Measurements from ENCODE around the gene BACH2. TPM values are rescaled to one million over a fixed set of nuclear protein-coding genes. Genes with fewer than 3 reads are reported as not detected.
A peak's percentile ranks its signal among the peaks of the same experiment; 100 is the strongest.
"Not testable (repeated sequence)": the region's sequence is repeated elsewhere in the genome, so short reads cannot be mapped to it uniquely, and the experiment has no call there.

Gene BACH2
- total RNA-seq, 1 donor from 2014 or later, result 0.89 TPM

DNA sequence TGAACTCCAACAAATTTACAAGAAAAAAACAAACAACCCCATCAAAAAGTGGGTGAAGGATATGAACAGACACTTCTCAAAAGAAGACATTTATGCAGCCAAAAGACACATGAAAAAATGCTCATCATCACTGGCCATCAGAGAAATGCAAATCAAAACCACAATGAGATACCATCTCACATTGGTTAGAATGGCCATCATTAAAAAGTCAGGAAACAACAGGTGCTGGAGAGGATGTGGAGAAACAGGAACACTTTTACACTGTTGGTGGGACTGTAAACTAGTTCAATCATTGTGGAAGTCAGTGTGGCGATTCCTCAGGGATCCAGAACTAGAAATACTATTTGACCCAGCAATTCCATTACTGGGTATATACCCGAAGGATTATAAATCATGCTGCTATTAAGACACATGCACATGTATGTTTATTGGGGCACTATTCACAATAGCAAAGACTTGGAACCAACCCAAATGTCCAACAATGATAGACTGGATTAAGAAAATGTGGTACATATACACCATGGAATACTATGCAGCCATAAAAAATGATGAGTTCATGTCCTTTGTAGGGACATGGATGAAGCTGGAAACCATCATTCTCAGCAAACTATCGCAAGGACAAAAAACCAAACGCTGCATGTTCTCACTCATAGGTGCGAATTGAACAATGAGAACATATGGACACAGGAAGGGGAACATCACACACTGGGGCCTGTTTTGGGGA, 264.0 kb downstream of the BACH2 start:
- DNase-seq (ENCODE audit: low read depth), result not testable (repeated sequence)

DNA sequence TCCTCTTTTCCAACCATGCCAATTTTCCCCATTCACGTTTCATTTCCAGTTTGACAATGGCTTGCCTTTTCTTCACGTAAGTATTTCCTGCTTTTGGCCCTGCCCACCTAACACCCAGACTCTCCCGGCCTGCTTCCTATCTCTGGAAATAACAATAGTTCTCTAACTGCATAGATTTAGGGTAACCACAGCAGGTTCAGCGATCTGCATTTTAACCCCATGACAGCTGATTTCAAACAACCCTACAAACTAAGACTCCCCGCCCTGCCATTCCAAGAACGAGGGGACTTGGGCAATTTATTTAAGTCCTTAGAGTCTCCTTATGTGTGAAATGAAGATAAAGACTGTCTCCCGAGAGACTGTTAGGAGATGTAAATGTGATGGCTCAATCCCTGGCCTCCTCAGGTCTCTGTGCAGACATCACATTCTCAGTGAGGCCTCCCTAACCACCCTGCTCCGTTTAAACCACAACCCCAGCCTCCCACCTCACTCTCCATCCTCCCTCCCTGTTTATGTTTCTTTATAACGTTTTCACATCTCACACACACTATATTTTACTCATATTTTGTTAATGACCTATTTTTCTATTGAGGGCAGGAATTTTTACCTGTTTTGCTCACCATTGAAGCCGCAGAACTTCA, 267.5 kb downstream of the BACH2 start:
- DNase-seq (ENCODE audit: low read depth), result no peak

DNA sequence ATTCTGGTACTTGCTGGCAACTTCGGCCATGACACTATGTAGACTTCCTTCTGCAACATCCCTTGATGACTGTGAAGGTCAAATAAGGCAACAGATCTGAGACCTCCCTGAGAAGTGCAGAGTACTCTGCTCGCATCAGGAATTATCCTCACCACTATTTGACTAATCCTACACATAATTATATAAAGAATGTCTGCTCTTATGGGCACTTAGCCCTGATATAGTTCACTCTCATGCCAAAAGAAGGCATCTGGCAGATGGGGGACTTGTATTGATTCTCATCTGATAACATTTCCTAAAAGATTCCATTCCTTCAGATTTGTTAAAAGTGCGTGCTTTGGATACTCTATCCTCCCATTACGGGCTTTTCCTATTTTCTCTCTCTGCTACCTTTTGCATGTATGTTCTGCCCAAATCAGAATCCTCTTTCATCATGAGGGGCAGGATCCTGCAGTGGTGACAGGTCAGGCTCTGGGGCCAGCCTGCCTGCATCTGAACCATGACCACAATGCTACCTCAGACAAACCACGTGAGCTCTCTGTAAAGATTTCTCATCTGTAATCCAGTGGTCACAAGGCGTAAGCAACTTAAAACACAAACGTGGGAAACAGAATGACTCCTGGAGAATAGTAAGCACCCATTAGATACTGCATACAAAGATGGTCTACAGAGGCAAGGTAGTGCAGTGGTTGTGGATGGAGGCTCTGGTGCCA, 268.4 kb downstream of the BACH2 start:
- peak; percentile 28 for DNase-seq (ENCODE audit: low read depth)

DNA sequence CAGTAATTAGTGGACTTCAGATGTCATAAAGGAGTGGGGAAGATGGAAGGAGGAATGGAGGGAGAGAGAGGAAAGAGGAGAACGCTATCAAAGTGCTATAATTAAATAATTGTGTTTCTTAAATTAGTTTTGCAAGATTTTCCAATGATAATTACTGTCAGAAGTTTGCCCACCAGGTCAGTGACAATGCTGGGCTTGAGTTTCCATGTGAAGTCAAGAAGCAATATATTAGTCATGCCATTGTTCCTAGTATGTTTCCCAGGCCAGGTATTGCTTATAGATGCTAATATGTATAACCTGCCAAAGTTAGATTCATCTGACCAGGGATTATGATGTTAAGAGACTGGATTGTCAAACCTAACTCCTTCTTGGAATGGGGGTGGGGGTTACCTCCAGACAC, 270.4 kb downstream of the BACH2 start:
- no peak for DNase-seq (ENCODE audit: low read depth)

DNA sequence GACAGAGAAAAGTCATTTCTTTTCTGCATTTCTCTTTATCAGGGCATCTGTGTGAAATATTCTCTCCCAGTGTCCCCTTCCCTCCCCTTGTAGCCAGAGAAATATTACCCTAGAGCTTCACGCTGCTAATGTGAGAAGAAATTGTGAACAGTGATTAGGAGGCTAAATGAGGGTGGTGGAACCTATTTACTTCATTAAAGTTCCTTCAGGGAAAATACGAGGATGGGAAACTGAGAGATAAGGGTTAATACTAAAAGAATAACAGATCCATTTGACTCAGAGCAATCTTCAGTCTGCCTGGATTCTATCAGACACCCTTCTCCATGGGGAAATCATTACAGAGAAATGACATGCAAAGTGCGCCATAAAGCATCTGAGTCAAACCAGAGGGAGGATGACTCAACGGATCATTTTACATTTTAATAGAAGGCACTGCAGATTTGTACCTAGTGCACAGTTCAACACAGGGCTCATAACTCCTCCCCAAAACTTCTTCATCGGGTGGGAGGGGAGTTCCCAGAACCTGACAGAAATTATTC, 271.1 kb downstream of the BACH2 start:
- DNase-seq (ENCODE audit: low read depth), result peak; percentile 87

DNA sequence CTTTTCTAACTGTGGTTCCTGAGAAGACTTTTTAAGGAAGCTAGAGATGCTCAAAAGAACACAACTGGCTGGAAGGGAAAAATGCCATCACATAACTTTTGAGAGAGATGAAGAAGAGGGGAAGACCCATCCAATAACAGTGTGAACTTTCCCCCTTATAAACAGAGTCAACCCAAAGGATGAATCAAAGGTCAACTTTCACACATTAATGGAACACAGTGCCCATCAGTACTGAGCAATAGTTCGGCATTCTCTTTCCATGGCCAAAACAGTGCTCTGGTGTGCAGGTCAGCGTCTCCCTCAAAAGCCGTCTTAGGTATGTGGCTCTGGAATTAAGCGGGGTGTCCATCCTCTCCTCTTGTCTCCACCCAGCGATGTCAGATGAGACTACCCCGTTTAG, 272.0 kb downstream of the BACH2 start:
- DNase-seq (ENCODE audit: low read depth), result no peak

DNA sequence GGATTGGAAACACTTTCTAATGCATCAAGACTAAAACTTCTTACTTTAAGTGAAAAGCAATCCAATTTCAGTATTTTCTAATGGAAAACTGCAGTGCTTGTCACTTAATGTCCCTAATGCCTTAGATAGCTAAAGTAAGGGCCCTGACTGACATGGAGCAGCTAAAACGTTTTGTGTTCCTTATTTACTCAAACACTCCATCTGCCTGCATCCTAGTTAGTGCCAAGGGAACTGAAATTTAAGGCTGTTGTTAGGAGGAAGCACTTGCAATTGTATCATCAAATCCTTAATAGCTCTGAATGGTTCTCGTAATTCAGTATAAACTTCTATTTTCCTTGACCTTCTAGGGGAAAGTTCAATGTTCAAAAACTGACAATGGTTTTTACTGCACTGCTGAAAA, 274.9 kb downstream of the BACH2 start:
- DNase-seq (ENCODE audit: low read depth), result no peak

DNA sequence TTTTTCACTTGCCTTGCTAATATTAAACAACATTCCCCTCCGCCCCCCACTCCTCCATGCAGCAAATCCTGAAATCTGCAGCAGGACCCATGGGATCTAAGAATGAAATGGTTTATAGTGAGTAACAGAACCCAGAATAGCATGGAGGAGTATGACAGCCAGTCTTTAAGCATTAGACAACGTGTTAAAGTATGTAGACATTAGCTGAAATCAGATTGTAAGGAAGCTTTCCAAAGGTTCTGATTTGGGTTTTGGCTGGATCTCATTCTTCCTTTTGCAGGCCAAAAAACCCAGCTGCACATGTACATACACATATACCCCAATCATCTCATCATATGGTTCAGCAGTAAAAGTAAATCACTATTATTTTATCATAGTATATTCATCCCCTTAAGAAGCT, 275.9 kb downstream of the BACH2 start:
- no peak for DNase-seq (ENCODE audit: low read depth)

DNA sequence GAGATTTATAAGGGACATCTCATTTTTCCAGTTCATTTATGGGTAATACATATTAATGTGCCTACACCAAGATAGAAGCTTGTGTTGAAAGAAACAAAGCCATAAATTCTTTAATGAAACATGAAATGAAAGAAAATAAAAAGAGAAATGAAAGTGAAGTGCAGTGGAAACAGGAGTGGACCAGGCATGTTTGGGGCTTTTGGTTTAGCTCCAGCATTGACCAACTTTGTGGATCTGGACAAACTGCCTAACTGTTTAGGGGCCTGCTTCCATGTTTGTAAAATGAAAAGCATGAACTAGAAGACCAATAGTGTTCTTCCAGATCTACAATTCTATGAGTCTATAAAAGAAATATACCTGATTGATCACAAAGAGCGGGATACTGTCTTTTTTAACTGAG, 277.4 kb downstream of the BACH2 start:
- DNase-seq (ENCODE audit: low read depth), result no peak

DNA sequence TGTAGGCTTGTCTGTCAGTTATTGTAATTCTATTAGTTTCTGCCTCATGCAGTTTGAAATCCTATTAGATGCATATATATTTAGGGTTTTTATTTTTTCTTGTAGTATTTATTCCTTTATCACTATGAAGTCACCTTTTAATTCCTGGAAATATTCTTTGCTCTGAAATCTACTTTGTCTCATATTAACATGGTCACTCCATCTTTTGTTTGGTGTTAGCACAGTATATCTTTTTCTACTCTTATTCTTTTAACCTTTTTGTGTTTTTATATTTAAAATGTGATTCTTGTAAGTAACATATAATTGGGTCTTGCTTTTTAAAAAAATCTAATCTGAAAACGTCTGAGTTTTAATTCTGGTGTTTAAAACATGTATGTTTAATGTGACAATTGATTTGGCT, 280.8 kb downstream of the BACH2 start:
- DNase-seq (ENCODE audit: low read depth), result no peak

DNA sequence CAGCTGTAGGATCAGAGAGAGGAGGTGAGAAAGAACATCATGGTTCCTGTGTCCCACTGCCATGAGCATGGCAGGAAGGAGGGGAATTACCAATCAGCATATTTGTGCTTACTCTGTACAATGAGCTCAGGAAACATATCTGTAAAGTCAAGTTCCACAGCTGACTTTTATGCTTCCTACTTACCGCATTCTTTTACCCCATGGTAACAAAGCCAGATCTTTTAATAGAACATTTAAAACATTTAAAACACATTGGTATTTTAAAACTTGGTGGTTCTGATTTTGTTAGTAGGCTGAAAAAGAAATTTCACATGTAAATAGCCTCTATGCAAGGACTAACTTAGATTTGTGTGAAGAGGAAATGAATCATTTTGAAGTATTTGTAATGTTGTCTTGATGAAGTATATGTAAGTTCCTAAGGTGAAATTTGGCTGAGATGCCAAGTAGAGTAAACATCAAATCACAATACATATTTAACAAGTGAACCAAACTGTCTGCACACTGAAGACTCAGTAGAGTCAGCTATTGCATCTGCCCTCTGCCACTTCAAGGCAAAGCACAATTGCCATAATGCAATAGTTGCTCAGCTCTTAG, 287.6 kb downstream of the BACH2 start:
- DNase-seq (ENCODE audit: low read depth), result peak; percentile 36

DNA sequence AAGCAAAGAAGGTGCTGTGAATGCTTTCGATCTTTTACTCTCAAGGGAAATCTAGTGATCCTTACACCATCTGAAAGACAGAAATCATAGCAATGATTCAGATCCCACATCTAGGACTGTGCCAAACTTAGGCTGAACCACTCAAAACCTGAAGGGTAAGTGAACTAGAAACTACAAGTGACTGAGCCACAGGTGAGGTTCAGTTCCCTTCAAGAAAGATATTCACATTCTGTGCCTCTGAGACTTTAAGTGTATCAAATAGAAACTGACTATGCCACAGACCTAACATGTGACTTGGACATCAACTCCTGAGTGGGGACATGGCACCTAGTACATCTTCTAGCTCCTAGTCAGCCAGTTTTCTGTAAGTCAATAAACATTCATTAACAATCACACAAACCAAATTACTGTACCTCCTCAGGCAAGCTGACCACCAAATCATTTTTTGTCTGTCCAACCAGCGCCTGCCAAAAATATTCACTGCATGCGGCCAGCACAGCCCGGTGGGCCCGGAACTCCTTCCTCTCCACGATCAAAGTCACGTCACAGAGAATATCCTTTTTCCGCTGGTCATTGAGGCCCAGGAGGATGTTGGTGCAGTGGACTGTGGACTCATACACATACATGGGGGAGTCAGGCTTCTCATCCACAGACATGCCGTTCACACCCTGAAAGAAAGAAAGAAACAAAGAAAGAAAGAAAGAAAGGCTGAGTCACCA, 288.3 kb downstream of the BACH2 start:
- no peak for DNase-seq (ENCODE audit: low read depth)

DNA sequence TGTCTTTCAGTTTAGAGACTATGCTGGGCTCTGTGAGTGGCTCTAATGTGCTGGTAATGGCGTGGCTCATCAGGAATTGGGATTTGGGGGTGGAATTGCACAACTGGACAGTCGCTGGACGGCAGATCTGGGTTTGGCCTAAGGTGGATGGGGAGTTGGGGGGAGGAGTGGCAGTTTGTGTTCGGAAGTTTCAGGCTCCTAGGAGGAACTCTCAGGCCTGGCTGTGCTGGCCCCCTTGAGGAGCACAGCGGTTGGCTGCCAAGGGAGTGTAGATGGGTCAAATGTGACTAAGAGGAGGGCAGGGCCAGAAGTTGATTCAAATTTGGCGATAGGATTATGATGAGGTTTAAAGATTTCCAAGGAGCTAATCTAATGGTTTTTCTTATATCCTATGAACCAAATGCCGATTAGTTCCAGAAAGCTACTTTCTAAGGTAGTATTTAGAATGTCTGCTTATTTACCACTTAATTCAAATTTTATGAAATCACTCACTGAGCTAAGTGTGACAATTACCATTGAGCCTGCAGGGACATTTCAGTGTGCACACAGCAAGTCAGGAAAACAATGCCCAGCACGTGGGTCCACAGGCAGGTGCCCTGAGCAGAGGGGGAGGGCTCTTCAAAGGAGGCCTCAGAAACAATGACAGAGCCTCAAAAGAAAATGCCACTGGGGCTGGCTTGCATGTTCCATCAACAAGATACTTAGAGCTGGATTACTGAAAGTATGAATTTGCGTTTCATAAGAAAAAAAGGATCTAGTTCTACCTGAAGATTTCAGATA, 291.4 kb downstream of the BACH2 start:
- no peak for DNase-seq (ENCODE audit: low read depth)

DNA sequence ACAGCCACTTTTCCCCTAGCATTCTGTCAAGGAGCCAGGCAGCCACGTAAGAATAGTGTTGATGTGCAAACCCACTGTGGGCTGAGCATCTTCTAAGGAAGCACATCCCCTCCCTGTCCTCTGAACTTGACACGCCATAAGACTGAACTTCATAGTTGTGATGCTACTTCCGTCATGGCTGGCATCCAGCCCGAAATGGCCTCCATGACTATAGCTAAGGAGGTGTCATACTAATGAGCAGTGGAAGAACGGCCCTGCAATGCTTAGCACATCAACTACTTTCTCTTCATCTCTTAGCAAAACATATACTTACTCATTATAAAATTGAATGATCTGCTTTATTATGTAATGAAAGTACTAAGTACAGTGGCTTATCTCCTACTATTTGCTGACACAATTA, 292.1 kb downstream of the BACH2 start:
- DNase-seq (ENCODE audit: low read depth), result no peak

DNA sequence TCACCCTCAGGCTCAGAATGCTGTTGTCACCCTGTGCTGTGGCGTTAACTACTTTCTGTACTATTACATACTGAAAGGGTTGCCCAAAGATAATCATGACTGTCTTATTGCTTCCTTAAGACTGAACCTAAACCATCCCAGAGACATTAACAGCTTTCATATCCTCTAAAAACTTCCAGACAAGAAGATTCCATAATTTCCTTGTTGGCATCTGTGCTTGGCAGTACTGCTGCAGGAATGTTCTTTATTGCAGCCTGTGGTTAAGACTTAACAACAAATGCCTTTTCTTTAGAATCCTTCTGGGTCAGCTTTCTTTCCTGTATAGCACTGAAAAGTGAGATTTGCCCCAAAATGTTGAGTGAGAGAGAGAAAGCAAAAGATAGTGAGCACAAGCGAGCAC, 292.7 kb downstream of the BACH2 start:
- peak; percentile 31 for DNase-seq (ENCODE audit: low read depth)

DNA sequence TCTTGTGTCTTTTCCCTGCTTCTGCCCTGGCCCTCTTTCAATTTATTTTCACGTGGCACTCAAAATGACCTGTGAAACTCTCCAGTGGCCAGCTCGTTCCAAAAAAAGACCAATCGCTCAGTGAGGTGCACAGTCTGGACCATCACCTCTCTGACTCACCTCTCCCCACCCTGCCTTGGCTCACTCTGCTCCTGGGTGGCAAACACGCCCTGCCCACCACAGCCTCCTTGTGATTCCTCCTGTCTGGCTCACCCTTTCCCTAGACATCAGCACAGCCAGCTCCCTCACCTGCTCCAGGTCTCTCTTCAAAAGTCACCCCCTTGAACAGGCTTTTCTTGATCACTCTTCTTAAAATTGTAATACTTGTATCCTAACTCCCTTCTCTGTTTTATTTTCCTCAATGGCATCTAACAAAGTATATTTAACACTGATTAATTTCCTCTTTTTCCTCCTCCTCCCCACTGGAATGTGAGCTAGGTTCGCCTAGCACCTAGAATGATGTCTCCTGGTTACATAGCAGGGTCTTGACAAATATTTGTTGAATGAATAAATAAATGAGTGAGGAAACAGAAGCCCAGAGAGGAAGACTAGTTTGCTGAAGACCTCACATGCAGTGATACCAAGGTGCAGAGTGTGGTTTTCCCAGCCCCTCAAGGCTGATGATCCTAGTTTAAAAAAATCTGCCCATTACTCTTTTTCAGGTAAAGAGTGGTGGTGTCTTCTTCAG, 293.4 kb downstream of the BACH2 start:
- peak; percentile 14 for DNase-seq (ENCODE audit: low read depth)

DNA sequence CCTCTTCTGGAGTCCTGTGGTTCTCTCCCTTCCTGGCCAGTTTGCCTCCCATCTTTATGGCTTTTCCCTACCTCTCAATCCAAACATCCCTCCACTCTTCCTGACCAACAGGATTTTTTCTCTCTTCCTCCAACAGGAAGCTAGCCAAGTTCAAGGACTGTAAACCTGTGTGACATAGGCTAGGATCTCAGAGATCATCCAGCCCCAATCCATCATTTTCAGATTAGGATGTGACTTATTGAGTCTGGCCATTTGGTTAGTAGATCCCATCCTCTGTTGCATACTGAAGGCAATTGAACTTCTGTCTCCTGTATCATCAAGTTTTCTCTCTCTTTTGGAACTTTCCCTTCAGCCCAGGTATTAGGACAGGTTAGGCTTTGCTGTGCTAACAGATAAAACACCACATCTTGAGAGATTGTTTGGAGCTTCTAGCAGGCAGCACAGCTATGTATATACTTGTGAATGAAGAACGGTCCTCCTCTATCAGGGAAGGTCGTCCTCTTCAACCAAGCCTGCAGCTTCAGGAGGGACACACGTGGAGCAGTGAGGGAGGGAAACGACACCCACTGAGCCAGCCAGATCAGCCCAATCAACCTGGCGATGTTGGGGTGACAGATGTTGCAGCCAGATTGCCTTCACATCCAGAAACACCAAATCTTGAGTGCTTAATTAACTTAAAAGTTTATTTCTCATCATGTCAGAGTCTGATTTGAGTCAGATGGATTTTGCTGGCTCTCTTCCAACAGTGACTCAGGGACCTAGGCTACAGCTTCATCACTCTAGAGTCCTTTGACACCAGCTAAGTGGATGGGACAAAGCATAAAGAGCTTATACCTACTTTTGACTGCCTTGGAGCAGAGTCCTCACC, 295.5 kb downstream of the BACH2 start:
- DNase-seq (ENCODE audit: low read depth), result peak; percentile 59

DNA sequence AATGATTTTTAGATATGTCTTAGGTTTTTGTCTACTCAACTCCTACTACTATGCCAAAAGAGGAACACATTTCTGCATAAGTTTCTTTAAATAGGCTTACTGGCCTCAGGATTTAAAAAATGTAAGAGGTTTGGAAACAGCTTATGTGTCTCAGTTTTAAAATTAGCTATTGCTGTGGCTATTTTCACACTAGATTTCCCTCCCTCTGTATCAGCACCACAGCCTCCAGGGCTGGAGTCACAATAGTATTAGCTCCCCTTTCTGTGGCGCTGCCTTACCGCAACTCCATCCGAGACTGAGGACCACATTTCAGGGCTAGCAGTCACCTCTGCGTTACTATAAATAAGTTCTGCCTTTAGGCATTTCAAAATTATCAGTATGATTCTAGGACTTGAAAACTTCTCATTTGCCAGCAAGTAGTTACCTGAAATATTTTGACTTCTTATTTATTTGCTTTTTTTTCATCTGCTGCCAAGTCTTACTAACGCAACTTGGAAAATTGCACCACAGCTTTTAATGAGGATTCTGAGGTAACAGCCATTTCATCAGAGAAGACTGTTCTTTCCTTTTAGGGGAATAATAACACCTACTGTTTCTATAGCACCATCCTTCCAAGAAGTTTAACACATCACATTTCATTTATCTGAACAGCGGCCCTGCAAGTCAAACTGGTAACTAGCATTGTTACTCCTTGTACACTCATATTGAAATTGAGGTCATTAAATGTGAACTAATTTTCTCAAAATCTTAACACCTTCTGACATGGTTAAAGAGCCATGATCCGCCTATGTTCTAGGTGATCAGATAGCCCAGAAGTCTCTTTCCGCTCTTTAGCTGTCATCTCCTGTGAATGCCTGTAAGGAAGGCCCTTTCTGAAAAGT, 296.5 kb downstream of the BACH2 start:
- DNase-seq (ENCODE audit: low read depth), result peak; percentile 48
